SK-N-SH treated with all-trans-retinoic acid at 6 μM for 48 hours (cell line): ENCODE measurements around the gene ERC1.

Experiments
- ARNTL ChIP-seq: fragments of 450-650 bp; formaldehyde crosslinking; IDR thresholded peaks from 2 replicates; pipeline ENCODE4 v1.5.0; 2020; ENCODE audit warnings: low read depth, mild to moderate bottlenecking, moderate library complexity, borderline replicate concordance
- RARB ChIP-seq: fragments of 250-450 bp; sonication (Bioruptor Pico); IDR thresholded peaks from 2 replicates; pipeline ENCODE4 v1.8.0; 2021; ENCODE audit warnings: mild to moderate bottlenecking, moderate library complexity
- TF ChIP-seq, protein P1 (sequence below): fragments of 250-450 bp; sonication (Bioruptor Pico); IDR thresholded peaks from 2 replicates; pipeline ENCODE4 v1.5.0; 2020; ENCODE audit warnings: mild to moderate bottlenecking, moderate library complexity
- TF ChIP-seq, protein P2 (sequence below): fragments of 250-450 bp; sonication (Bioruptor Pico); IDR thresholded peaks from 2 replicates; pipeline ENCODE4 v1.5.1; 2020; ENCODE audit warnings: low read depth, mild to moderate bottlenecking, moderate library complexity

DNA sequence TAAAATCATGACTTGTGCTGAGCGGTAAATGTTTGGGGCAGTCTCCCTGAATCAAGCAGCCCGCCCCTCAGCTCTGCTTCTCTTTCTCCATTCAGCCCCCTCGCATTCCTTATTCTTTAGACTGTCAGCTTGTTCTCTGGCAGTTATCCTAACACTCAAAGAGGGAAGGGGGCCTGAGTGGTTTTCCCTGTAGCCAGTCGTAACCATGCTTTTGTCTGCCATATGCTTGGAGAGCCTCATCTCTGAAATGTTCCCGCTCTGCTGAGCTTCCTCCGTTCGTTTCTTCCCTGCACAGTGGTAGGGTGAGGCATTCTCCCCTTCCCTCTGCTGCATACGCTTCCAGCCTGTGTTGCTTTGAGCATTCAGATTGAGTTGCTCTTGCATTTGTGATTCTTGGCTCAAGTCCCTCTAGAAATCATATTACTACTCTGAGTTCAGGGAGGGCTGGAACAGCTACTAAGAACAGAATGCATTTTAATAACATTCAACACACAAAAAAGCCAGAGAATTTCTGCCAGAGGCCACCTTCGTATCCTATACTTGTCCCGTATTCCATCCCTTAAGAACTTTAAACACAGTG, 483.6 kb downstream of the ERC1 start:
- TF ChIP-seq RARB (CRISPR knock-in tag) (no peak), ARNTL (CRISPR knock-in tag) (no peak)
- TF ChIP-seq, protein P1, sequence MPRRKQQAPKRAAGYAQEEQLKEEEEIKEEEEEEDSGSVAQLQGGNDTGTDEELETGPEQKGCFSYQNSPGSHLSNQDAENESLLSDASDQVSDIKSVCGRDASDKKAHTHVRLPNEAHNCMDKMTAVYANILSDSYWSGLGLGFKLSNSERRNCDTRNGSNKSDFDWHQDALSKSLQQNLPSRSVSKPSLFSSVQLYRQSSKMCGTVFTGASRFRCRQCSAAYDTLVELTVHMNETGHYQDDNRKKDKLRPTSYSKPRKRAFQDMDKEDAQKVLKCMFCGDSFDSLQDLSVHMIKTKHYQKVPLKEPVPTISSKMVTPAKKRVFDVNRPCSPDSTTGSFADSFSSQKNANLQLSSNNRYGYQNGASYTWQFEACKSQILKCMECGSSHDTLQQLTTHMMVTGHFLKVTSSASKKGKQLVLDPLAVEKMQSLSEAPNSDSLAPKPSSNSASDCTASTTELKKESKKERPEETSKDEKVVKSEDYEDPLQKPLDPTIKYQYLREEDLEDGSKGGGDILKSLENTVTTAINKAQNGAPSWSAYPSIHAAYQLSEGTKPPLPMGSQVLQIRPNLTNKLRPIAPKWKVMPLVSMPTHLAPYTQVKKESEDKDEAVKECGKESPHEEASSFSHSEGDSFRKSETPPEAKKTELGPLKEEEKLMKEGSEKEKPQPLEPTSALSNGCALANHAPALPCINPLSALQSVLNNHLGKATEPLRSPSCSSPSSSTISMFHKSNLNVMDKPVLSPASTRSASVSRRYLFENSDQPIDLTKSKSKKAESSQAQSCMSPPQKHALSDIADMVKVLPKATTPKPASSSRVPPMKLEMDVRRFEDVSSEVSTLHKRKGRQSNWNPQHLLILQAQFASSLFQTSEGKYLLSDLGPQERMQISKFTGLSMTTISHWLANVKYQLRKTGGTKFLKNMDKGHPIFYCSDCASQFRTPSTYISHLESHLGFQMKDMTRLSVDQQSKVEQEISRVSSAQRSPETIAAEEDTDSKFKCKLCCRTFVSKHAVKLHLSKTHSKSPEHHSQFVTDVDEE (CRISPR knock-in tag), result no peak
- TF ChIP-seq, protein P2, sequence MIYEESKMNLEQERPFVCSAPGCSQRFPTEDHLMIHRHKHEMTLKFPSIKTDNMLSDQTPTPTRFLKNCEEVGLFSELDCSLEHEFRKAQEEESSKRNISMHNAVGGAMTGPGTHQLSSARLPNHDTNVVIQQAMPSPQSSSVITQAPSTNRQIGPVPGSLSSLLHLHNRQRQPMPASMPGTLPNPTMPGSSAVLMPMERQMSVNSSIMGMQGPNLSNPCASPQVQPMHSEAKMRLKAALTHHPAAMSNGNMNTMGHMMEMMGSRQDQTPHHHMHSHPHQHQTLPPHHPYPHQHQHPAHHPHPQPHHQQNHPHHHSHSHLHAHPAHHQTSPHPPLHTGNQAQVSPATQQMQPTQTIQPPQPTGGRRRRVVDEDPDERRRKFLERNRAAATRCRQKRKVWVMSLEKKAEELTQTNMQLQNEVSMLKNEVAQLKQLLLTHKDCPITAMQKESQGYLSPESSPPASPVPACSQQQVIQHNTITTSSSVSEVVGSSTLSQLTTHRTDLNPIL (CRISPR knock-in tag), result no peak
